ENCODE data around the gene HMCN2.
"Not testable (repeated sequence)": the region's sequence is repeated elsewhere in the genome, so short reads cannot be mapped to it uniquely, and the experiment has no call there.

The HMCN2 gene

DNA sequence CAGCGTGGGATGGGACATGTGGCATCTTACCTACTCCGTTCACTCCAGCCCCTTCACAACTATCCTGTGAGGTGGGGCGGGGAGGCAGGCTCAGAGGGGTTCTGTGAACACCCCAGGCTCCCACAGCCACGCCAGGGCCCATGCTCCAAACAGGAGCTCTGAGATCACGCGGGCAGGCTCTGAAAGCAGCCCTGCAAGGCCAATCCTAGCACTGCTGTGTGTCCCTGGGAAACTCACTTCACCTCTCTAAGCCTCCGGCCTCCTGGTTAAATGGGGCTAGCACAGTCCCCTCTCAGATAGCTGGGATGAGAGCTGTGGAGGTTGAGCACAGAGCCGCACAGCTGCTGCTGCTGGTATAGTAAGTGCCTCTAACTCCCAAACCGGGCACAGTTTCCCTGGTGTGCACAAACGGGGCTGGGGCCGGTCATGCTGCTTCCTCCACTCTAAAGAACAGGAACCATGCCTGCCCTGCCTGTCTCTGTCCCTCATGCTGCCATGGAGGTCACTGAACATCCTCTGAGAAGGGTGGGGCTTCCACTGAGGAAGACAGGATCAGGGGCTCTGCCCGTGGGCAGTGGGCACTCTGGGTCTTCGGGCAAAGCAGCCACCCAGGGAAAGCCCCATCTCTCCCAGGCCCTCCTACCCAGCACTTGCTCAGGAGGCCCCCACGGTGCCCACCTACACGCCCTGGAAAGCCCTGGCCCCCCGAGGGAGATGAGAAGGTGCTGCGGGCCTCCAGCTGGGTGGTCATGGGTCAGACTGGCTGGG is 166.2 kb downstream of the HMCN2 start:
- DNase-seq (ENCODE audit: low read depth), result no peak
- no peak overlapping the region for H3K4me3 ChIP-seq (ENCODE audit: low read depth, low read length)
- TF ChIP-seq, protein P1, sequence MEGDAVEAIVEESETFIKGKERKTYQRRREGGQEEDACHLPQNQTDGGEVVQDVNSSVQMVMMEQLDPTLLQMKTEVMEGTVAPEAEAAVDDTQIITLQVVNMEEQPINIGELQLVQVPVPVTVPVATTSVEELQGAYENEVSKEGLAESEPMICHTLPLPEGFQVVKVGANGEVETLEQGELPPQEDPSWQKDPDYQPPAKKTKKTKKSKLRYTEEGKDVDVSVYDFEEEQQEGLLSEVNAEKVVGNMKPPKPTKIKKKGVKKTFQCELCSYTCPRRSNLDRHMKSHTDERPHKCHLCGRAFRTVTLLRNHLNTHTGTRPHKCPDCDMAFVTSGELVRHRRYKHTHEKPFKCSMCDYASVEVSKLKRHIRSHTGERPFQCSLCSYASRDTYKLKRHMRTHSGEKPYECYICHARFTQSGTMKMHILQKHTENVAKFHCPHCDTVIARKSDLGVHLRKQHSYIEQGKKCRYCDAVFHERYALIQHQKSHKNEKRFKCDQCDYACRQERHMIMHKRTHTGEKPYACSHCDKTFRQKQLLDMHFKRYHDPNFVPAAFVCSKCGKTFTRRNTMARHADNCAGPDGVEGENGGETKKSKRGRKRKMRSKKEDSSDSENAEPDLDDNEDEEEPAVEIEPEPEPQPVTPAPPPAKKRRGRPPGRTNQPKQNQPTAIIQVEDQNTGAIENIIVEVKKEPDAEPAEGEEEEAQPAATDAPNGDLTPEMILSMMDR (IDR thresholded peaks at IDR 0.05; ENCODE audit: insufficient read depth, low read depth, low read length, missing control alignments), result no peak

DNA sequence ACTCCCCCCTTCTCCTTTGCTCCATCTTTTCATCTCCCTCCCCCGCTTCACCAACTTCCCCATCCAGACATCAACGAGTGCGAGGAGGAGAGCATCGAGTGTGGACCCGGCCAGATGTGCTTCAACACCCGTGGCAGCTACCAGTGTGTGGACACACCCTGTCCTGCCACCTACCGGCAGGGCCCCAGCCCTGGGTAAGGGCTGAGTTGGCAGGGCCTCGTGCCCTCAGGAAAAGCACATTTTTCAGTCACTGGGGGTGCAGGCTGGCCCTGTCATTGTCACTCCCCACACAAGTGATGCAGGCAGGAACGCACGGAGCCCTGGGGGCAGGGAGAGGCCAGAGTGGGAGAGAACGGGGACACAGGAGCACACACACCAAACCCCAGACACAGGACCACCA is 166.8 kb downstream of the HMCN2 start:
- TF ChIP-seq, protein P1 (IDR thresholded peaks at IDR 0.05; ENCODE audit: insufficient read depth, low read depth, low read length, missing control alignments), result no peak
- H3K4me3 ChIP-seq (ENCODE audit: low read depth, low read length), result no peak overlapping the region
- no peak for DNase-seq (ENCODE audit: low read depth)

DNA sequence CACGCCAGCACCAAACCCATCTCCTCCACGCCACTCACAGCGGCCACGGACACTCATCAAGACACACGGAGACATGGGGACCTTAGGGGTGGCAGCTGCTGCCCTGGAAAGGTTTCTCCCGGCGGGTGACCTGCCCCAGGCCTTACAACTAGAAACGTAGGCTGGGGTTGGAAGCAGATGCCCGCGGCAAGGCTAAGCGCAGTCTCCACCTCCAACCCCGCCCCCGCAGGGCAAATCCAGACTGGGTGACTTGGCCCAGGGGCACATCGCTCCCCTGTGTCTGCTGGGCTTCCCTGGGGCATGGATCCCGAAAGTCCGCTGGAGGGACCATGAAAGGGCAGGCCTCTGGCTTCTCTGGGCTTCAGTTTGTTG is 167.2 kb downstream of the HMCN2 start:
- DNase-seq (ENCODE audit: low read depth), result no peak
- no peak overlapping the region for H3K4me3 ChIP-seq (ENCODE audit: low read depth, low read length)
- TF ChIP-seq, protein P1 (IDR thresholded peaks at IDR 0.05; ENCODE audit: insufficient read depth, low read depth, low read length, missing control alignments), result no peak

DNA sequence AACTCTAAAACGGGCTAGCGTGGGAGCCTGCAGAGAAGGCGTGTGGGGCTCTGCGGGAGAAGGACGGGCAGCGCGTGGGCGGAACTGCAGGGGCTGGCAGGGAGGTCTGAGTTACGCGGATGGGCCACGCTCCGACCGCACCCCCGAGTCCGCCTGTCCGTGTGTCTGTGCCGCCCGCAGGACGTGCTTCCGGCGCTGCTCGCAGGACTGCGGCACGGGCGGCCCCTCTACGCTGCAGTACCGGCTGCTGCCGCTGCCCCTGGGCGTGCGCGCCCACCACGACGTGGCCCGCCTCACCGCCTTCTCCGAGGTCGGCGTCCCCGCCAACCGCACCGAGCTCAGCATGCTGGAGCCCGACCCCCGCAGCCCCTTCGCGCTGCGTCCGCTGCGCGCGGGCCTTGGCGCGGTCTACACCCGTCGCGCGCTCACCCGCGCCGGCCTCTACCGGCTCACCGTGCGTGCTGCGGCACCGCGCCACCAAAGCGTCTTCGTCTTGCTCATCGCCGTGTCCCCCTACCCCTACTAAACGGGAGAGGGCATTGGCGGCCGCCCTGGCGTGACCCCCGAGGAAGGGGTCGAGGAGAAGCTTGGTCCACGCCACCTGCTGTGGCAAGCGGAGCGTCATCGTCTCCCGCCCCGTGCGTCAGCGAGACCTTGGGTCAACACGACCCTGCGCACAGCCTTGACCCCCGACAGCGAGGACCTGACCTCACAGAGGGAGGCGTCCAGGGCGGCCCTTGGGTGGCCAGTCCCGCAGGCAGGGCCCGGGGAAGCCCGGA is 167.8 kb downstream of the HMCN2 start:
- peak; percentile 18 for DNase-seq (ENCODE audit: low read depth)
- TF ChIP-seq, protein P1 (IDR thresholded peaks at IDR 0.05; ENCODE audit: insufficient read depth, low read depth, low read length, missing control alignments), result peak; percentile 30
- no peak overlapping the region for H3K4me3 ChIP-seq (ENCODE audit: low read depth, low read length)

DNA sequence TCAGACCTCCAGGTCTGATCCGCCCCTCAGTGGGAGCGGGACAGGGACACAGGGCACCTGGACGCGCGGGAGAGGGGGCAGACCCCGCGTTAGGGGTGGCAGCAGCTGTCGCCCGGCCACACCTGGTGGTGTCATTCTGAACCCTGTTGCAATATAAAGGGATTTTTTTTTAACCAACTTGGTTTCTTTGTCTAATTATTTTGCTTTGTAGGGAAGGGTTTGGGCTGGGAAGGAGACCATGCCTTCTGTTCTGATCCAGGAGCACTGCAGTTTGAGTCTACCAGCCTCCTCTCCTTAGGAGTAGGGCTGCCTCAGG is 168.3 kb downstream of the HMCN2 start:
- no peak overlapping the region for H3K4me3 ChIP-seq (ENCODE audit: low read depth, low read length)
- TF ChIP-seq, protein P1 (IDR thresholded peaks at IDR 0.05; ENCODE audit: insufficient read depth, low read depth, low read length, missing control alignments), result no peak
- DNase-seq (ENCODE audit: low read depth), result no peak

DNA sequence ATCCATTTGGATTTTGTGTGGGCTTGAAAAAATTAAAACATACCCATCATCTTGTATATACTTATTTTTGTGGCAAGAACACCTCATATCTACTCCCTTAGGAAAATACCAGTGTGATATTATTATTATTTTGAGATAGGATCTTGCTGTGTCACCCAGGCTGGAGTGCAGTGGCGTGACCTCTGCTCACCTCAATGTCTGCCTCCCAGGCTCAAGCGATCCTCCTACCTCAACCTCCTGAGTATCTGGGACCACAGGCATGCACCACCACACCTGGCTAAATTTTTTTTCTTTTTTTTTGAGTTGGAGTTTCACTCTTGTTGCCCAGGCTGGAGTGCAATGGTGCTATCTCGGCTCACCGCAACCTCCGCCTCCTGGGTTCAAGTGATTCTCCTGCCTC is 169.1 kb downstream of the HMCN2 start:
- not testable (repeated sequence) for DNase-seq (ENCODE audit: low read depth)

DNA sequence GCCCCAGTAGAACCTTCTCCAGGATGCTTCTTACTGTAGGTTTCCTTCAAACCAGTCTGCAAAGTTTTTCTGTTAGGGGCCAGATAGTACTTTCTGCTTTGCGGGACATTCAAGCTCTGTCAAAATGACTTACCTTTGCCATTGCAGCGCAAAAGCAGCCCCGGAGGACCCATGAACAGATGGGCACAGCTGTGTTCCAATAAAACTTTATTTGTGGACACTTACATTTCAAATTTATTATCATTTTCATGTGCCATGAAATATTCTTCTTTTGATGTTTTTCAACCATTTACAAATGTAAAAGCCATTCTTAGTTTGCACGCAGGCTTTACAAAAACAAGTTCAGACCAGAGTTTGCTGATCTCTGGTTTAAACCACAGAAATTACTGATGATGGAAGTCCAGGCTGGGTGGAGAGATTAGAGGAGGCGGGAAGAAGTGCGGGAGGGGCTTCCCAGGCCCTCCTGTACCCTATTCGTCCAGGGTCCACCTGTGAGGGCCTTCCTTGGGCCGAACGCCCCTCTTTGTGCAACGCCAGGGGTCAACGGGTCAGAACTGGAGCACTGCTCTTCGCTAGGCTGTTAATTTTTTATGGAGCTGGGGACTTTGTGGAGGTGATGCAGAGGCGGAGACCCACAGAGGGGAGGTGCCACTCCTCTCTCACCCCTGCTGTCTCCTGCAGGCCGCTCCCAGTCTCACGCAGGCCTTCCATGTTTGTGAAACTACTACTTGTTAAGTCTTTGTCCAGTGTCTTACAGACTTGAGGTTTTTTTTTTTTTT is 171.6 kb downstream of the HMCN2 start:
- H3K4me3 ChIP-seq (ENCODE audit: low read depth, low read length), result no peak overlapping the region
- no peak for DNase-seq (ENCODE audit: low read depth)
- TF ChIP-seq, protein P1 (IDR thresholded peaks at IDR 0.05; ENCODE audit: insufficient read depth, low read depth, low read length, missing control alignments), result no peak

More for the DNA sequence above, 169.1 kb downstream of the HMCN2 start:
- not testable (repeated sequence) for H3K4me3 ChIP-seq (ENCODE audit: low read depth, low read length)

All from GM12865 (cell line).